ENCODE data around the gene OPN3. TPM values are rescaled to one million over a fixed set of nuclear protein-coding genes. Genes with fewer than 3 reads are reported as not detected.

Gene OPN3
- total RNA-seq, 1 experiment from 2014 or later, result 10.0 TPM

DNA sequence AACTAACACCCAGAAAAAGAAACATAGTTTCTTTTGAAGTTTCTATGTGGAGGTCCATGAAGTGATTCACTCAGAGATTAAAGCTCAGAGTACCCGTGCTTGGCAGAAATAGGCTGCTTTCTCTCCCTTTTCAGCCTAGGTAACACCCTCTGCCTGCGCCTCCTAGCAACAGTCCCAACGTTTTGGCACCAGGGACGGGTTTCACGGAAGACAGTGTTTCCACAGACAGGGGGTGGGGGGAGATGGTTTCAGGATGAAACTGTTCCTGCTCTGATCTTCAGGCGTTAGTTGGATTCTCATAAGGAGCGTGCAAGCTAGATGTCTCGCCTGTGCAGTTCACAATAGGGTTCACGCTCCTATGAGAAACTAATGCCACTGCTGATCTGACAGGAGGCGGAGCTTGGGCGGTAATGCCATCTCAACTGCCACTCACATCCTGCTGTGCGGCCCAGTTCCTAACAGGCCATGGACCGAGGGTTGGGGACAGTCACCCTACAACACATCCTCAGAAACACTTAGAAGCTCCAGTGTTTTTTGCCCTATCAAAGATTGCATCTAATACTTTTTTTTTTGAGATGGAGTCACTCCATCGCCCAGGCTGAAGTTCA, 53.2 kb downstream of the OPN3 start:
- Histone ChIP-seq H2AFZ (ENCODE audit: low read length) (no peak overlapping the region), H3K4ac (ENCODE audit: low read depth, low read length) (no peak overlapping the region), H3K4me1 (ENCODE audit: insufficient read depth, low read length) (no peaks in the 10 kb centered on the region), H3K56ac (ENCODE audit: insufficient read length, low read depth, low read length) (no peak overlapping the region), H3T11ph (ENCODE audit: low read length) (no peak overlapping the region), H3K27me3 (ENCODE audit: insufficient read depth, low read length) (no peaks in the 10 kb centered on the region), H3K23me2 (ENCODE audit: insufficient read length, low read depth, low read length, poor library complexity, severe bottlenecking) (no peaks in the 10 kb centered on the region), H4K91ac (ENCODE audit: insufficient read length, low read depth, low read length) (no peak overlapping the region), H4K8ac (replicated peaks; ENCODE audit: insufficient read length, low read depth, low read length) (no peak overlapping the region), H3K18ac (ENCODE audit: insufficient read length, low read depth, low read length) (no peak overlapping the region), H3K4me2 (ENCODE audit: insufficient read depth, insufficient read length, low read length) (no peak overlapping the region), H4K5ac (ENCODE audit: insufficient read length, low read depth, low read length) (no peak overlapping the region), H2BK20ac (ENCODE audit: low read depth, low read length, poor library complexity, severe bottlenecking) (no peak overlapping the region), H2BK5ac (ENCODE audit: insufficient read length, low read length) (no peak overlapping the region), H3K9me3 (ENCODE audit: control insufficient read depth, low read depth, low read length) (no peaks in the 10 kb centered on the region), H3K79me2 (ENCODE audit: insufficient read depth, low read length) (no peaks in the 10 kb centered on the region), H3K79me1 (ENCODE audit: insufficient read depth, low read depth, low read length, poor library complexity, severe bottlenecking) (no peaks in the 10 kb centered on the region), H3K9ac (ENCODE audit: extremely low read depth, insufficient read length, low read length) (no peak overlapping the region), H2BK12ac (ENCODE audit: insufficient read length, low read depth, low read length) (no peak overlapping the region), H3K23ac (ENCODE audit: insufficient read length, low read depth, low read length) (no peak overlapping the region), H3K27ac (ENCODE audit: insufficient read length, low read depth, low read length) (no peak overlapping the region), H2BK15ac (ENCODE audit: low read depth, low read length) (no peak overlapping the region), H2BK120ac (ENCODE audit: low read depth, low read length, poor library complexity, severe bottlenecking) (no peak overlapping the region), H3K14ac (ENCODE audit: insufficient read depth, low read length) (no peak overlapping the region), H4K20me1 (ENCODE audit: control insufficient read depth, insufficient read depth, insufficient read length) (no peaks in the 10 kb centered on the region), H2AK5ac (ENCODE audit: insufficient read length, low read length) (no peak overlapping the region)
- Mint-ChIP-seq H3K4me1 (no peaks in the 10 kb centered on the region; a peak in 1 of 4 replicates), H3K36me3 (ENCODE audit: insufficient read depth in 1 of 3, low read depth in 3 of 3) (no peaks in the 10 kb centered on the region), H3K4me3 (no peak overlapping the region), H3K27ac (no peak overlapping the region; a peak in 1 of 7 replicates), H3K27me3 (ENCODE audit: low read depth) (no peaks in the 10 kb centered on the region), H3K9me3 (no peaks in the 10 kb centered on the region)
- DNase-seq, result no peak
- TF ChIP-seq, protein P1, sequence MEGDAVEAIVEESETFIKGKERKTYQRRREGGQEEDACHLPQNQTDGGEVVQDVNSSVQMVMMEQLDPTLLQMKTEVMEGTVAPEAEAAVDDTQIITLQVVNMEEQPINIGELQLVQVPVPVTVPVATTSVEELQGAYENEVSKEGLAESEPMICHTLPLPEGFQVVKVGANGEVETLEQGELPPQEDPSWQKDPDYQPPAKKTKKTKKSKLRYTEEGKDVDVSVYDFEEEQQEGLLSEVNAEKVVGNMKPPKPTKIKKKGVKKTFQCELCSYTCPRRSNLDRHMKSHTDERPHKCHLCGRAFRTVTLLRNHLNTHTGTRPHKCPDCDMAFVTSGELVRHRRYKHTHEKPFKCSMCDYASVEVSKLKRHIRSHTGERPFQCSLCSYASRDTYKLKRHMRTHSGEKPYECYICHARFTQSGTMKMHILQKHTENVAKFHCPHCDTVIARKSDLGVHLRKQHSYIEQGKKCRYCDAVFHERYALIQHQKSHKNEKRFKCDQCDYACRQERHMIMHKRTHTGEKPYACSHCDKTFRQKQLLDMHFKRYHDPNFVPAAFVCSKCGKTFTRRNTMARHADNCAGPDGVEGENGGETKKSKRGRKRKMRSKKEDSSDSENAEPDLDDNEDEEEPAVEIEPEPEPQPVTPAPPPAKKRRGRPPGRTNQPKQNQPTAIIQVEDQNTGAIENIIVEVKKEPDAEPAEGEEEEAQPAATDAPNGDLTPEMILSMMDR (conservative IDR thresholded peaks at IDR 0.05), result no peak
- WGBS (ENCODE audit: extremely low coverage, insufficient read length, low lambda C conversion rate), result no CpG with 5 or more reads among the region's 14 CpGs

All from H9 (cell line).